ENCODE measurements around the gene PIK3C3.

DNA sequence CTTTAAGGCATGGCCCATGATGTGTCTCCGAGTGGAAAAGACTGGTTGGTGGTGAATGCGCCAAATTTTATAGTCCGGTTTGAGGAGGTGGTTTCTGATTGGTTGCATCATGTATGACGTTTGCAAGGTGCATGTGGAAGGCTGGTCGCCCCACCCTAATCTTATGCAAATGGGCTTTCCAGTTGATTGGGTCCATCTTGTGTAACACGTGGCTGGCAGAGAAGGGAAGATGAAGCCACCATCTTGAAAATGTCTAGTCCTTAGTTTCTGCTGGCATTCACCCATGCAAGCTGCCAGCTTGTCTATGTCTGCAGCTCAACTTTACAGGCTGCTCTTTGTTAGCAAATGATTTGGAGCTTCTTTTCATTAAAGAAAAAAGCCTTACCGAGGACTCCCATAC lies 132.2 kb downstream of the PIK3C3 start:
- TF ChIP-seq, protein P1, sequence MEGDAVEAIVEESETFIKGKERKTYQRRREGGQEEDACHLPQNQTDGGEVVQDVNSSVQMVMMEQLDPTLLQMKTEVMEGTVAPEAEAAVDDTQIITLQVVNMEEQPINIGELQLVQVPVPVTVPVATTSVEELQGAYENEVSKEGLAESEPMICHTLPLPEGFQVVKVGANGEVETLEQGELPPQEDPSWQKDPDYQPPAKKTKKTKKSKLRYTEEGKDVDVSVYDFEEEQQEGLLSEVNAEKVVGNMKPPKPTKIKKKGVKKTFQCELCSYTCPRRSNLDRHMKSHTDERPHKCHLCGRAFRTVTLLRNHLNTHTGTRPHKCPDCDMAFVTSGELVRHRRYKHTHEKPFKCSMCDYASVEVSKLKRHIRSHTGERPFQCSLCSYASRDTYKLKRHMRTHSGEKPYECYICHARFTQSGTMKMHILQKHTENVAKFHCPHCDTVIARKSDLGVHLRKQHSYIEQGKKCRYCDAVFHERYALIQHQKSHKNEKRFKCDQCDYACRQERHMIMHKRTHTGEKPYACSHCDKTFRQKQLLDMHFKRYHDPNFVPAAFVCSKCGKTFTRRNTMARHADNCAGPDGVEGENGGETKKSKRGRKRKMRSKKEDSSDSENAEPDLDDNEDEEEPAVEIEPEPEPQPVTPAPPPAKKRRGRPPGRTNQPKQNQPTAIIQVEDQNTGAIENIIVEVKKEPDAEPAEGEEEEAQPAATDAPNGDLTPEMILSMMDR (IDR thresholded peaks at IDR 0.05): no peak
- no peak for TF ChIP-seq POLR2AphosphoS5 (IDR thresholded peaks at IDR 0.05)
- no peak for TF ChIP-seq EP300 (IDR thresholded peaks at IDR 0.05)

Data from suprapubic skin (tissue), 4 donors.